Measurements from ENCODE around the gene SLIT1. TPM values are rescaled to one million over a fixed set of nuclear protein-coding genes. Genes with fewer than 3 reads are reported as not detected.

Gene SLIT1
- total and polyA plus RNA-seq, 7 donors: 0.04 to 0.30 (median 0.08) TPM

DNA sequence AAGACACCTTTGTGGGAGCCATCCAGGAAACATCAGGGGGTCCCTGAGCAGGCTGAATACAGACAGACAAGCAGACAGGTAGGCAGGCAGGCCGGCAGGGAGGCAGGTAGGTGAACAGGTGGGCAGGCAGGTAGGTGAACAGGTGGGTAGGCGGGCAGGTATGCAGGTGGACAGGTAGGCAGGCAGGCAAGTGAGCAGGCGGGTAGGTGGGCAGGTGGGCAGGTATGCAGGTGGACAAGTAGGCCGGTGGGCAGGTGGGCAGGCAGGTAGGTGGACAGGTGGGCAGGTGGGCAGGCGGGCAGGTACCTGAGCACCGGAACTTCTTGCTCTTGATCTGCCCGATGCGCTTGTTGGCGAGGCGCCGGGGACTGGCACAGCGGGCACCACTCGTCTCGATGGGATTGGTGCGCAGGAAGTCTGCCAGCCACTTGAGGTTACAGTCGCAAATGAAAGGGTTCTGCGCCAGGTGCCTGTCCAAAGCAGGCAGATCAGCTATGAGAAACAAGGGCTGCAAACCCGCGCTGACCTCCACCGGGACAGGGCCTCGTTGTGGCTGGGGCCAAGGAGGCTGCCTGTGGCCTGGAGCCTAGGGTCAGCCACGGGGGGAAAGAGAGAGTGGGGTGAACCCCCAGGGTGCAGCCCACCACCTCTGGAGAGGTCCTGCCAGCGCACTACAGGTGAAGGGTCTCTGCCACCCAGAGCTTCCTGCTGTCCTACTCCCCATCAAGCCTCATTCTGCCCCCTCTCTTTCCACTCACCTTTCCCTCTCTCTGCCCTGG lies 136.9 kb downstream of the SLIT1 start:
- TF ChIP-seq, protein P1, sequence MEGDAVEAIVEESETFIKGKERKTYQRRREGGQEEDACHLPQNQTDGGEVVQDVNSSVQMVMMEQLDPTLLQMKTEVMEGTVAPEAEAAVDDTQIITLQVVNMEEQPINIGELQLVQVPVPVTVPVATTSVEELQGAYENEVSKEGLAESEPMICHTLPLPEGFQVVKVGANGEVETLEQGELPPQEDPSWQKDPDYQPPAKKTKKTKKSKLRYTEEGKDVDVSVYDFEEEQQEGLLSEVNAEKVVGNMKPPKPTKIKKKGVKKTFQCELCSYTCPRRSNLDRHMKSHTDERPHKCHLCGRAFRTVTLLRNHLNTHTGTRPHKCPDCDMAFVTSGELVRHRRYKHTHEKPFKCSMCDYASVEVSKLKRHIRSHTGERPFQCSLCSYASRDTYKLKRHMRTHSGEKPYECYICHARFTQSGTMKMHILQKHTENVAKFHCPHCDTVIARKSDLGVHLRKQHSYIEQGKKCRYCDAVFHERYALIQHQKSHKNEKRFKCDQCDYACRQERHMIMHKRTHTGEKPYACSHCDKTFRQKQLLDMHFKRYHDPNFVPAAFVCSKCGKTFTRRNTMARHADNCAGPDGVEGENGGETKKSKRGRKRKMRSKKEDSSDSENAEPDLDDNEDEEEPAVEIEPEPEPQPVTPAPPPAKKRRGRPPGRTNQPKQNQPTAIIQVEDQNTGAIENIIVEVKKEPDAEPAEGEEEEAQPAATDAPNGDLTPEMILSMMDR (IDR thresholded peaks at IDR 0.05): no peak

DNA sequence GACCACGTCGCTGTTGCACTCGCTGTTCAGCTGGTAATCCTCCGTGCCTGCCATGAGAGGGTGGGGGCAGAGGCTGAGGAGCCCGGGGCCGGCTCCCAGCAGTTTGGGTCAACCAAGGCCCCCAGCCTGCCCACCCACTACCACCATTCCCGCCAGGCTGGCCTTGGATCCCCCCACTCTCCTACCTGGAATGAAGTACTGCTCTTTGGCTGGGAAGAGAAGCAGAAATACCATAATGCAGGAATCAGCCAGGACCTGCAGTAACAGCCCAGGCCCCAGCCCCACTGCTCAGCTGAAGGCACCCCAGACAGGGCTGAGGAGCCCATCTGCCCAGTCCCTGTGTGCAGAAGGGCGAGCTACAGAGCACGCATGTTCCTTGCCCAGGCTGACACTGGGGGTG lies 138.0 kb downstream of the SLIT1 start:
- 87 to 95% (median 93%) methylated on average over 8 to 9 of the region's 9 CpGs for WGBS, 3 donors

More for the DNA sequence above, 136.9 kb downstream of the SLIT1 start:
- H3K36me3 ChIP-seq (ENCODE audit: insufficient read depth in 1 of 2, low read depth in 1 of 2): no peaks in the 10 kb centered on the region
- no peaks in the 10 kb centered on the region for H3K27me3 ChIP-seq (ENCODE audit: insufficient read depth in 3 of 3, low read length in 2 of 3)
- intact Hi-C loops (cut with DNase I): loop anchor here in 1 of 2 donors (10.0 kb wide), 1 partner anchor 1034 kb away; no protein-coding TSS in a partner anchor
- no peaks in the 10 kb centered on the region for H3K9me3 ChIP-seq
- H3K4me3 ChIP-seq: no peak overlapping the region
- H3K4me1 ChIP-seq: no peaks in the 10 kb centered on the region
- H3K27ac ChIP-seq: no peak overlapping the region
- WGBS, 3 donors: 88 to 91% (median 88%) methylated on average over 10 to 23 of the region's 23 CpGs
- DNase-seq: no peak
- no peak for ATAC-seq

DNA sequence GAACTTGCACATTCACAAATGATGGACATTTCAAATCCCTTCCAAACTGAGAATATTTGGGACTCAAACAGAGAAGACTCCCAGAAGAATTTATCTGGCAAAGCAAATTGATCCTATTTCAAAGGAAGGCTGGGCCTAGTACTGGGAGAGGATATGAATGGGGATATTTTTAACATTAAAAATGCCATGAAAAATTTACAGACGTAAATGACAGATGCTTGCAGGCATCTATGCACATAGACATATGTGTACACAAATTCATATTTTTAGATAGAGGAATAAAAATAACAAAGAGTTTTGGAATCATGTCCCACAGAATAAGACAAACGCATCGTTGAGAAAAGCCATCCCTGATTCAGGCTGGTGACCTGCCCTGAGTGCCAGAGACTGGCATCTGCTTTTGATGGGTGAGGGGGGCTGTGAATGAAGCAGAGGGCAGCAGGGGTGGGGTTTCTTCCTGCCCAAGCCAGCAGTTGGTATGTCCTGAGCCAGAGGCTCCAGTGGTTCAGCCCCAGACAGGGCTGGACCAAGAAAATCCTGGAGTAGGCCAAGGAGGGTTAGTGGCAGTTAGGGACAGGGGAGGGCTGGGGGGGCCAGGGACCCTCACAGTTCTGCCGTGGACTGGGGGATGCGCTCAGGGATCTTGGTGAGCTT lies 138.5 kb downstream of the SLIT1 start:
- DNase-seq (no peak), ATAC-seq (no peak)
- intact Hi-C loops (cut with DNase I): loop anchor here in 1 of 2 donors (10.0 kb wide), 1 partner anchor 1032 kb away; no protein-coding TSS in a partner anchor
- no peak overlapping the region for H3K27ac ChIP-seq
- TF ChIP-seq, protein P1 (IDR thresholded peaks at IDR 0.05): no peak
- H3K9me3 ChIP-seq: no peaks in the 10 kb centered on the region
- no peaks in the 10 kb centered on the region for H3K27me3 ChIP-seq (ENCODE audit: insufficient read depth in 3 of 3, low read length in 2 of 3)
- H3K36me3 ChIP-seq (ENCODE audit: insufficient read depth in 1 of 2, low read depth in 1 of 2): no peaks in the 10 kb centered on the region
- no peaks in the 10 kb centered on the region for H3K4me1 ChIP-seq
- 74 to 78% (median 78%) methylated on average over 5 of the region's 5 CpGs for WGBS, 3 donors
- H3K4me3 ChIP-seq: no peak overlapping the region

More for the DNA sequence above, 138.0 kb downstream of the SLIT1 start:
- no peaks in the 10 kb centered on the region for H3K4me1 ChIP-seq
- H3K4me3 ChIP-seq: no peak overlapping the region
- H3K36me3 ChIP-seq (ENCODE audit: insufficient read depth in 1 of 2, low read depth in 1 of 2): no peaks in the 10 kb centered on the region
- no peaks in the 10 kb centered on the region for H3K27me3 ChIP-seq (ENCODE audit: insufficient read depth in 3 of 3, low read length in 2 of 3)
- ATAC-seq: no peak
- TF ChIP-seq, protein P1 (IDR thresholded peaks at IDR 0.05): no peak
- no peak overlapping the region for H3K27ac ChIP-seq
- no peaks in the 10 kb centered on the region for H3K9me3 ChIP-seq
- DNase-seq: no peak
- intact Hi-C loops (cut with DNase I): loop anchor here in 1 of 2 donors (10.0 kb wide), 1 partner anchor 1033 kb away; no protein-coding TSS in a partner anchor

DNA sequence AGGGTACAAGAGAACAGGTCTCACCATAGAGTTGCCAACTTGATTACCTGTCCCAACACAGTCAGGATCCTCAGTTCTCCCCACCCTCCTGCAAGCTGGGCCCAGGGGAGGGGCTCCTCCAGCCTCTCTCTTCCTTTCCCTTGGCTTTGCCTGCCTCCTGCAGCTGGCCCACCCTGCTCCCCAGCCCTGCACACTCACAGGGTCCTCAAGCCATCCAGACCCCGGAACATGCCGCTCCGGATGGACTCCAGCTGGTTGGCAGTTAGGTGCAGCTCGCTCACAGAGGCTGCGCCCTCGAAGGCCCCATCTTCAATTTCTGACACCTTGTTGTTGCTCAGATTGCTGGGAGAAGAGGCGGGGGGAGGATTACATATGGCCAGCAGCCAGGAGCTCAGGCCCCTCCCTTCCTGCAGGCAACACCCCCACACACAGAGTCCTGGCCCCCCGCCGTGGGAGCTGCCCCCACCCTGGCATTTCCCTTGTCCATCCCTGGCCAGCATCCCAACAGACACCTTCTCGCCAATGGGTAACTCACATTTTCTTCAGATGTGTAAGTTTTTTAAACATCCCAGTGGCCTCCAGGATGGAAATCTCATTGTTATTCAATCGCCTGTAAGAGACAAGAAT lies 139.2 kb downstream of the SLIT1 start:
- WGBS, 3 donors: 69 to 70% (median 70%) methylated on average over 11 of the region's 11 CpGs
- no peak for DNase-seq
- H3K9me3 ChIP-seq: no peaks in the 10 kb centered on the region
- H3K27ac ChIP-seq: no peak overlapping the region
- no peaks in the 10 kb centered on the region for H3K36me3 ChIP-seq (ENCODE audit: insufficient read depth in 1 of 2, low read depth in 1 of 2)
- TF ChIP-seq, protein P1 (IDR thresholded peaks at IDR 0.05): no peak
- no peak for ATAC-seq
- H3K4me3 ChIP-seq: no peak overlapping the region
- intact Hi-C loops (cut with DNase I): loop anchor here in 1 of 2 donors (10.0 kb wide), 1 partner anchor 1032 kb away; no protein-coding TSS in a partner anchor
- H3K4me1 ChIP-seq: no peaks in the 10 kb centered on the region
- no peaks in the 10 kb centered on the region for H3K27me3 ChIP-seq (ENCODE audit: insufficient read depth in 3 of 3, low read length in 2 of 3)
